HG03378 (cell line): ENCODE results near the gene PRR18.
"Not testable (repeated sequence)": the region's sequence is repeated elsewhere in the genome, so short reads cannot be mapped to it uniquely, and the experiment has no call there.

Experiments
- ATAC-seq: cut with Tn5 transposase; IDR thresholded peaks from one replicate; pipeline ENCODE4 v1.9.1; 2021; ENCODE audit warnings: mild to moderate bottlenecking, moderate library complexity; ENCODE audit not compliant: unreplicated experiment

The PRR18 gene

GRCh38 chr6:166308033-166308768, at the start of gene PRR18:
Gene PRR18 (minus strand): TSS chr6:166308392. CDS start chr6:166308142, 250 bp downstream.
- ATAC-seq = peak; percentile 53

GRCh38 chr6:166355552-166355951, 47.4 kb upstream of the PRR18 start:
- no peak for ATAC-seq

- no peak for ATAC-seq
Measured at GRCh38 chr6:166354965-166355364, 46.8 kb upstream of the PRR18 start.

GRCh38 chr6:166354143-166354542, 46.0 kb upstream of the PRR18 start:
- ATAC-seq = no peak

GRCh38 chr6:166353507-166353906, 45.3 kb upstream of the PRR18 start:
- ATAC-seq = no peak

- ATAC-seq = no peak
Measured at GRCh38 chr6:166352923-166353322, 44.7 kb upstream of the PRR18 start.

- peak; percentile 99 for ATAC-seq
Measured at GRCh38 chr6:166351715-166352285, 43.6 kb upstream of the PRR18 start.

GRCh38 chr6:166348305-166348949, 40.2 kb upstream of the PRR18 start:
- no peak for ATAC-seq

GRCh38 chr6:166346965-166347364, 38.8 kb upstream of the PRR18 start:
- no peak for ATAC-seq

- no peak for ATAC-seq
Measured at GRCh38 chr6:166346449-166346848, 38.3 kb upstream of the PRR18 start.

- ATAC-seq = not testable (repeated sequence)
Measured at GRCh38 chr6:166345672-166346071, 37.5 kb upstream of the PRR18 start.

- not testable (repeated sequence) for ATAC-seq
Measured at GRCh38 chr6:166344921-166345320, 36.7 kb upstream of the PRR18 start.

- no peak for ATAC-seq
Measured at GRCh38 chr6:166344240-166344639, 36.0 kb upstream of the PRR18 start.

- peak; percentile 28 for ATAC-seq
Measured at GRCh38 chr6:166343150-166343487, 34.9 kb upstream of the PRR18 start.

GRCh38 chr6:166342349-166343149, 34.4 kb upstream of the PRR18 start, which contains the start of gene SFT2D1:
Gene SFT2D1 (minus strand): TSS chr6:166342545. CDS start chr6:166342481, 64 bp downstream.
- peak; percentile 84 for ATAC-seq

GRCh38 chr6:166341977-166342348, 33.8 kb upstream of the PRR18 start:
- no peak for ATAC-seq

- no peak for ATAC-seq
Measured at GRCh38 chr6:166341464-166341863, 33.3 kb upstream of the PRR18 start.

- no peak for ATAC-seq
Measured at GRCh38 chr6:166338854-166339253, 30.7 kb upstream of the PRR18 start.

GRCh38 chr6:166336847-166337246, 28.7 kb upstream of the PRR18 start:
- ATAC-seq = no peak

- ATAC-seq = peak; percentile 47
Measured at GRCh38 chr6:166335378-166336302, 27.4 kb upstream of the PRR18 start.
